Ecto neural progenitor cell (in vitro differentiated cells): ENCODE data around the gene PCNA.
"Not testable (repeated sequence)": the region's sequence is repeated elsewhere in the genome, so short reads cannot be mapped to it uniquely, and the experiment has no call there.

ENCODE experiments used
- DNase-seq: peaks from one replicate; pipeline ENCODE4 v3.0.0-alpha.2; 2018; ENCODE audit warnings: low spot score

PCNA gene

GRCh38 chr20:5096463-5096862 is 23.3 kb downstream of the PCNA start:
- no peak for DNase-seq

- no peak for DNase-seq
Observed at GRCh38 chr20:5095931-5096330, 23.8 kb downstream of the PCNA start.

- no peak for DNase-seq
Observed at GRCh38 chr20:5095454-5095853, 24.3 kb downstream of the PCNA start.

- no peak for DNase-seq
Observed at GRCh38 chr20:5092765-5093339, 26.9 kb downstream of the PCNA start.

GRCh38 chr20:5091902-5092301 is 27.9 kb downstream of the PCNA start:
- no peak for DNase-seq

- no peak for DNase-seq
Observed at GRCh38 chr20:5090191-5090590, 29.6 kb downstream of the PCNA start.

GRCh38 chr20:5088688-5089087 is 31.1 kb downstream of the PCNA start:
- DNase-seq: no peak

GRCh38 chr20:5085380-5085779 is 34.4 kb downstream of the PCNA start:
- no peak for DNase-seq

- DNase-seq: no peak
Observed at GRCh38 chr20:5080384-5080877, 39.3 kb downstream of the PCNA start.

GRCh38 chr20:5078399-5078958 is 41.3 kb downstream of the PCNA start:
- DNase-seq: no peak

- DNase-seq: no peak
Observed at GRCh38 chr20:5077761-5078387, 41.9 kb downstream of the PCNA start.

GRCh38 chr20:5076913-5077312 is 42.8 kb downstream of the PCNA start:
- not testable (repeated sequence) for DNase-seq

- no peak for DNase-seq
Observed at GRCh38 chr20:5074232-5074674, 45.5 kb downstream of the PCNA start.

GRCh38 chr20:5073660-5074231 is 46.0 kb downstream of the PCNA start:
- no peak for DNase-seq

GRCh38 chr20:5072756-5073659 is 46.8 kb downstream of the PCNA start:
- no peak for DNase-seq

GRCh38 chr20:5071942-5072341 is 47.8 kb downstream of the PCNA start:
- not testable (repeated sequence) for DNase-seq

GRCh38 chr20:5070570-5070969 is 49.2 kb downstream of the PCNA start:
- no peak for DNase-seq

GRCh38 chr20:5070081-5070480 is 49.7 kb downstream of the PCNA start:
- no peak for DNase-seq

GRCh38 chr20:5069141-5069806 is 50.5 kb downstream of the PCNA start:
- DNase-seq: no peak

GRCh38 chr20:5067877-5068645 is 51.7 kb downstream of the PCNA start:
- DNase-seq: no peak

- DNase-seq: no peak
Observed at GRCh38 chr20:5065879-5066383, 53.8 kb downstream of the PCNA start.
